ENCODE results near the gene PRR20B.
"Not testable (repeated sequence)": the region's sequence is repeated elsewhere in the genome, so short reads cannot be mapped to it uniquely, and the experiment has no call there.

- TF ChIP-seq EP300, POLR2AphosphoS5, POLR2A, CTCF (IDR thresholded peaks at IDR 0.05): not testable (repeated sequence)
These were observed 818 bp downstream of the PRR20B start for GRCh38 chr13:57148106-57148505.

Measured in suprapubic skin (tissue), 4 donors.